Lower leg skin (tissue), 3 donors: ENCODE measurements around the gene WWOX.

Source experiments
- POLR2A ChIP-seq, 2 donors: fragments of 450-650 bp; IDR thresholded peaks; one replicate each; pipeline ENCODE4 v1.6.1; 2016 to 2017; ENCODE audit warnings: antibody characterized with exemption in 2 of 2, mild to moderate bottlenecking in 1 of 2, moderate library complexity in 1 of 2
- TF ChIP-seq, protein P1 (sequence below), 3 donors: fragments of 450-650 bp; IDR thresholded peaks; one replicate each; pipeline ENCODE4 v1.5.1; 2016; ENCODE audit warnings: antibody characterized with exemption in 3 of 3, mild to moderate bottlenecking in 3 of 3, moderate library complexity in 2 of 3

DNA sequence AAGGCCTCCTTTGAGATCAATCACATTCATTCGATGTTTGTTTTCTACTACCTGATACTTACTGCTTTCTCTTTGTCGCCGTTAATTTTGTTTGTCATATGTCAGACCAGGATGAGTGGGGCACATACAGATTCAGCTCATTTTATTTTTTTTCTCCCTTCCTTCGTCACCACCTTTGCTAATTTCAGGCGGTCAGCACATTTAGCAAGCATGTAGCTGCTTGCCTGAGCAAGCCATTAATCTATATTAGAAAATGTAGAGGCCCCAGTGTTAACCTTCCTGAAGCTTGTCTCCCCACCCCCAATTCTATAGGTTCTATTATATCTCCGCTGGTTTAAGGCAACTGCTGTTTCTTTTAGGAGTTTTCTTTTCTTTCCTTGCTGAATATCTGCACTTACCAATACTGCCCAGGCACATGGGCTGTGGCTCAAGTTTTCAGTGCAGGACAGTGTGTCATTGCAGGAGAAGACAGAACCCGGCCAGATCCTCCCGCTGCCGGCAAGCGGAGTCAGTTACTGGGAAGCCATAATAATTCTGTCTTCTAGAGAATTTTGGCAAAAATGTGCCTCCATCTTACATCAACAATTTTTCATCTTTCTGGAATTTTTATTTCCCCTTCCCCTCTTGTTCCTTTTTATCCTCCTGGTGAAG lies 714.3 kb downstream of the WWOX start:
- TF ChIP-seq, protein P1, sequence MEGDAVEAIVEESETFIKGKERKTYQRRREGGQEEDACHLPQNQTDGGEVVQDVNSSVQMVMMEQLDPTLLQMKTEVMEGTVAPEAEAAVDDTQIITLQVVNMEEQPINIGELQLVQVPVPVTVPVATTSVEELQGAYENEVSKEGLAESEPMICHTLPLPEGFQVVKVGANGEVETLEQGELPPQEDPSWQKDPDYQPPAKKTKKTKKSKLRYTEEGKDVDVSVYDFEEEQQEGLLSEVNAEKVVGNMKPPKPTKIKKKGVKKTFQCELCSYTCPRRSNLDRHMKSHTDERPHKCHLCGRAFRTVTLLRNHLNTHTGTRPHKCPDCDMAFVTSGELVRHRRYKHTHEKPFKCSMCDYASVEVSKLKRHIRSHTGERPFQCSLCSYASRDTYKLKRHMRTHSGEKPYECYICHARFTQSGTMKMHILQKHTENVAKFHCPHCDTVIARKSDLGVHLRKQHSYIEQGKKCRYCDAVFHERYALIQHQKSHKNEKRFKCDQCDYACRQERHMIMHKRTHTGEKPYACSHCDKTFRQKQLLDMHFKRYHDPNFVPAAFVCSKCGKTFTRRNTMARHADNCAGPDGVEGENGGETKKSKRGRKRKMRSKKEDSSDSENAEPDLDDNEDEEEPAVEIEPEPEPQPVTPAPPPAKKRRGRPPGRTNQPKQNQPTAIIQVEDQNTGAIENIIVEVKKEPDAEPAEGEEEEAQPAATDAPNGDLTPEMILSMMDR (IDR thresholded peaks at IDR 0.05): no peak
- no peak for TF ChIP-seq POLR2A (IDR thresholded peaks at IDR 0.05)
